Nephron (organoid): ENCODE results near the gene TMEFF1.

Experiments
- H3K27ac Mint-ChIP-seq, 3 experiments: 2 replicates each; pipeline ENCODE4 v1.8.0; 2020; ENCODE audit warnings: mixed read lengths in 3 of 3, mild to moderate bottlenecking in 2 of 3, moderate library complexity in 1 of 3
- H3K27me3 Mint-ChIP-seq: 2 replicates; pipeline ENCODE4 v1.8.0; 2021; ENCODE audit warnings: low read depth, mild to moderate bottlenecking, moderate library complexity, mixed read lengths
- H3K36me3 Mint-ChIP-seq: 2 replicates; pipeline ENCODE4 v1.8.0; 2020; ENCODE audit warnings: low read depth, mixed read lengths
- H3K4me1 Mint-ChIP-seq: 2 replicates; pipeline ENCODE4 v1.8.0; 2020; ENCODE audit warnings: mixed read lengths
- H3K4me3 Mint-ChIP-seq, 3 experiments: 2 replicates each; pipeline ENCODE4 v1.8.0; 2020; ENCODE audit warnings: mild to moderate bottlenecking in 3 of 3, mixed read lengths in 3 of 3, moderate library complexity in 2 of 3
- H3K9me3 Mint-ChIP-seq: 2 replicates; pipeline ENCODE4 v1.8.0; 2020; ENCODE audit warnings: mixed read lengths
- TF ChIP-seq, protein P1 (sequence below), 3 experiments: fragments of 200-600 bp; sonication (generic); IDR thresholded peaks; one replicate each; pipeline ENCODE4 v1.5.0; 2021; ENCODE audit warnings: antibody characterized with exemption in 3 of 3; ENCODE audit not compliant: unreplicated experiment in 3 of 3

Gene TMEFF1

DNA sequence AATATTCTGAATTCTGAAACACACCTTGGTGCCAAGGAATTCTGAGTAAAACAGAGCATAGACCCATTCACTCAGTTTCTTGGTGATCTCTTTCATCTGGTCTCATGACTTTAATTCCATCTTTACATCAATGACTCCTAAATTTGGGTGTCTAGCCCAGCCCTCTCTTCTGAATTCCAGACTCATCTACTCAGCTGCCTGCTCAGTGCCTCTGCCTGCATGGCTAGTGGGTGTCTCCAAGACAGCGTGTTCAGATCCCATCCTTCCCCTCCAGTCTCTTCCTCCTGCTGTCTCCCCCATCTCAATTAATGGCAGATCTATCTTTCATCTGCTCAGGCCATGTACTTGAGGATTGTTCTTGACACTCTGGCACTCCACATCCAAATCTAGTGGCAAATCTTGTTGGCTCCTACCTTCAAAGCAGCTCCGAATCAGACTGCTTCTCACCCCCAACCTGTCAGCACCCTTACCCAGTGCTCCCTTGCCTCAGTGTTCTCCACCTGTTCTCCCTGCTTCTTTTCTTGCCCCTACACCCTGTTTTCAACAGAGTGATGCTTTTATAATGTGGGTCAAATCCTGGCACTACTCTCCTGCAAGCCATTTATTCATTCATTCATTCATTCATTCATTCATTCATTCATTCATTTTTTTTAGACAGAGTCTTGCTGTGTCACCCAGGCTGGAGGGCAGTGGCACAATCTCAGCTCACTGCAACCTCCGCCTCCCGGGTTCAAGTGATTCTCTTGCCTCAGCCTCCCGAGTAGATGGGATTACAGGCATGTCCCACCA is 110.3 kb downstream of the TMEFF1 start:
- peaks cover 14% of the 10 kb centered on the region for H3K4me1 Mint-ChIP-seq
- no peak overlapping the region for H3K27ac Mint-ChIP-seq
- peaks cover 12% of the 10 kb centered on the region for H3K36me3 Mint-ChIP-seq
- no peak overlapping the region for H3K4me3 Mint-ChIP-seq
- TF ChIP-seq, protein P1, sequence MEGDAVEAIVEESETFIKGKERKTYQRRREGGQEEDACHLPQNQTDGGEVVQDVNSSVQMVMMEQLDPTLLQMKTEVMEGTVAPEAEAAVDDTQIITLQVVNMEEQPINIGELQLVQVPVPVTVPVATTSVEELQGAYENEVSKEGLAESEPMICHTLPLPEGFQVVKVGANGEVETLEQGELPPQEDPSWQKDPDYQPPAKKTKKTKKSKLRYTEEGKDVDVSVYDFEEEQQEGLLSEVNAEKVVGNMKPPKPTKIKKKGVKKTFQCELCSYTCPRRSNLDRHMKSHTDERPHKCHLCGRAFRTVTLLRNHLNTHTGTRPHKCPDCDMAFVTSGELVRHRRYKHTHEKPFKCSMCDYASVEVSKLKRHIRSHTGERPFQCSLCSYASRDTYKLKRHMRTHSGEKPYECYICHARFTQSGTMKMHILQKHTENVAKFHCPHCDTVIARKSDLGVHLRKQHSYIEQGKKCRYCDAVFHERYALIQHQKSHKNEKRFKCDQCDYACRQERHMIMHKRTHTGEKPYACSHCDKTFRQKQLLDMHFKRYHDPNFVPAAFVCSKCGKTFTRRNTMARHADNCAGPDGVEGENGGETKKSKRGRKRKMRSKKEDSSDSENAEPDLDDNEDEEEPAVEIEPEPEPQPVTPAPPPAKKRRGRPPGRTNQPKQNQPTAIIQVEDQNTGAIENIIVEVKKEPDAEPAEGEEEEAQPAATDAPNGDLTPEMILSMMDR (IDR thresholded peaks at IDR 0.05; ENCODE audit: unreplicated experiment in 3 of 3) = no peak
- H3K27me3 Mint-ChIP-seq = no peaks in the 10 kb centered on the region
- no peaks in the 10 kb centered on the region for H3K9me3 Mint-ChIP-seq

DNA sequence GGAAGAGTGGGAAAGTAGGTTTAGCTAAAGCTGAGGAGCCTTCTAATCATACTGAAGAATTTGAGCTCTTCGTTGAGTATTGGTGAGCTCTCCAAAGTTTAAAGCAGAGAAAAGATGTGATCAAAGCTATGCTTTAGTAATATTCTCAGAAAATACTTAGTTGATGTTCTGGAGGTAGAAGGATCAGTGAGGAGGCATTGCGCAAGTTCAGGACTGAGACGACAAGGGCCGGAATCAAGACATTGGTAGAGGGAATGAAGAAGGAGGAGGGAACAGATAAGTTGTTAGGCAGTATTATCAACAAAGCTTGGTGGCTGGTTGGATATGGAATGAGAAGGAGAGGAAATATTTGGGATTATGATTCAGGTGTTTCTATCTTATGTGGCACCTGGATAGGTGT is 112.0 kb downstream of the TMEFF1 start:
- TF ChIP-seq, protein P1 (IDR thresholded peaks at IDR 0.05; ENCODE audit: unreplicated experiment in 3 of 3) = no peak
- Mint-ChIP-seq H3K4me1 (peaks cover 6% of the 10 kb centered on the region), H3K27ac (no peak overlapping the region), H3K4me3 (no peak overlapping the region), H3K27me3 (no peaks in the 10 kb centered on the region), H3K36me3 (peaks cover 8% of the 10 kb centered on the region), H3K9me3 (no peaks in the 10 kb centered on the region)

DNA sequence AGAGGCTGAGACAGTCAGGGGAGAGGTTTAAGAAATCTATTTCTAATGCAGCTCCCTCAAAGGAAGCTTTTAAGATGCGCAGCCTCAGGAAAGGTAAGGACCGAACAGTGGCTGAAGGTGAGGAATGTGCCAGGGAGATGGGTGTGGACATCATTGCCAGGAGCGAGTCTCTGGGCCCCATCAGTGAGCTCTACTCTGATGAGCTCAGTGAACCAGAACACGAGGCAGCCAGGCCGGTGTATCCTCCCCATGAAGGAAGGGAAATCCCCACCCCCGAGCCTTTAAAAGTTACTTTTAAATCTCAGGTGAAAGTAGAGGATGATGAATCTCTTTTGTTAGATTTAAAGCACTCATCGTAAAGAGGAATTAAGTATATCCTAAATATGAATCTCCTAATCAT is 113.1 kb downstream of the TMEFF1 start:
- Mint-ChIP-seq H3K9me3 (no peaks in the 10 kb centered on the region), H3K27ac (no peak overlapping the region), H3K27me3 (no peaks in the 10 kb centered on the region), H3K4me3 (no peak overlapping the region), H3K4me1 (peaks cover 14% of the 10 kb centered on the region), H3K36me3 (peaks cover 8% of the 10 kb centered on the region)
- TF ChIP-seq, protein P1 (IDR thresholded peaks at IDR 0.05; ENCODE audit: unreplicated experiment in 3 of 3) = no peak

DNA sequence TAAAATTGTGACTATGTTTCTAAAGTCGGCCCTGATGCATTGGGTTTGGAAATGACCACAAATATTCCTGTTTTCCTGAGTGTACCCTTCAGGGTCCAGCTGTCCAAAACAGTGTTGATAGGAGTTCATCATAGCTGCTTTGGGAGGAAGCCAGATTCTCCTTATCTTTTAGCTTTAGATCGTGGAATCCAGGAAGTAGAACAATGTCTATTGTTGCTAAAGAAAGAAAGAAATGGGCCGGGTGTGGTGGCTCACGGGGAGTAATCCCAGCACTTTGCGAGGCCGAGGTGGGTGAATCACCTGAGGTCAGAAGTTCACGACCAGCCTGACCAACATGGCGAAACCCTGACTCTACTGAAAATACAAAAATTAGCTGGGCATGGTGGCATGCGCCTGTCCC is 114.4 kb downstream of the TMEFF1 start:
- Mint-ChIP-seq H3K4me1 (peaks cover 15% of the 10 kb centered on the region), H3K27ac (no peak overlapping the region), H3K4me3 (no peak overlapping the region), H3K36me3 (peaks cover 8% of the 10 kb centered on the region), H3K9me3 (no peaks in the 10 kb centered on the region), H3K27me3 (no peaks in the 10 kb centered on the region)
- TF ChIP-seq, protein P1 (IDR thresholded peaks at IDR 0.05; ENCODE audit: unreplicated experiment in 3 of 3) = no peak

DNA sequence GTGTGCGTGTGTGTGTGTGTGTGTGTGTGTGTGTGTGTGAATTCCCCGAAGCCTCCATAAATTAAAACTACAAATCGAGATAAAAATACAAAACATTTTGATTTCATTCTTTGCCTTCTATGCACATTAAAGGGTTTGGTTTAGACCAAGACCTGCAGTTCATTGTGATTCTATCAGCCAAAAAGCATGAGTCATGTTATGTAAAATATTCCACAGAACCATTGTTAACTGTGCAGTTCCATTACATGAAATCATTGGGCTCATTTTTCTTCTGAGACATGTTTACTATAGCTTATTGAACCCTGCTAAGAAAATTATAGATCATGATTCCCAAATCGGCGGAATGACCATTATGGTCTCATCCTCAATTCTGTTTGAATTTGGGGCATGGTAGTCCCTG is 116.6 kb downstream of the TMEFF1 start:
- Mint-ChIP-seq H3K4me3 (no peak overlapping the region), H3K27ac (no peak overlapping the region), H3K9me3 (no peaks in the 10 kb centered on the region), H3K27me3 (no peaks in the 10 kb centered on the region), H3K36me3 (peaks cover 8% of the 10 kb centered on the region), H3K4me1 (peaks cover 29% of the 10 kb centered on the region)
- TF ChIP-seq, protein P1 (IDR thresholded peaks at IDR 0.05; ENCODE audit: unreplicated experiment in 3 of 3) = no peak

DNA sequence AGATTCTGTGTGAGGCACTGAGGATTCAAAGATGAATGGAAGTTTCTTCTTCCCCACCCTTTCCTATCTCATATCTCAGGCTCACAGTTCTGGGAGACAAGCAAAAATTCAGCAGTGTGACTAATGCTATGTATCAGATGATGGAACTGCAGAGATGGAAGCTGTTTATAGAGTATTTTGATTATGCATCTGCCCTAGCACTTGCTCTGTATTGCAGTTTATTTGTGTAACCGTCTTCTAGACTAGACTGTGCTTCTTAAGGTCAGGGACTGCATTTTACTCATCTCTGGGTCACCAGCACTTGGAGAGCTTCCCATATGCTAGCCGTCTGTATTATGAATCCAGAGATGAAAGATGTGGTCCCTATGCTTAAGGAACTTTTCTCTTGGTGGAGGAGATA is 117.5 kb downstream of the TMEFF1 start:
- peaks cover 8% of the 10 kb centered on the region for H3K36me3 Mint-ChIP-seq
- peaks cover 34% of the 10 kb centered on the region for H3K4me1 Mint-ChIP-seq
- no peak overlapping the region for H3K27ac Mint-ChIP-seq
- H3K27me3 Mint-ChIP-seq = no peaks in the 10 kb centered on the region
- H3K9me3 Mint-ChIP-seq = no peaks in the 10 kb centered on the region
- H3K4me3 Mint-ChIP-seq = no peak overlapping the region
- TF ChIP-seq, protein P1 (IDR thresholded peaks at IDR 0.05; ENCODE audit: unreplicated experiment in 3 of 3) = no peak
